SW 1271 (cell line): ENCODE measurements around the gene FOXI1.
"Not testable (repeated sequence)": the region's sequence is repeated elsewhere in the genome, so short reads cannot be mapped to it uniquely, and the experiment has no call there.

Experiments used
- DNase-seq, 2 experiments: peaks; one replicate each; lab custom pipeline; 2025; lab: John Stamatoyannopoulos, UW

The FOXI1 gene

DNA sequence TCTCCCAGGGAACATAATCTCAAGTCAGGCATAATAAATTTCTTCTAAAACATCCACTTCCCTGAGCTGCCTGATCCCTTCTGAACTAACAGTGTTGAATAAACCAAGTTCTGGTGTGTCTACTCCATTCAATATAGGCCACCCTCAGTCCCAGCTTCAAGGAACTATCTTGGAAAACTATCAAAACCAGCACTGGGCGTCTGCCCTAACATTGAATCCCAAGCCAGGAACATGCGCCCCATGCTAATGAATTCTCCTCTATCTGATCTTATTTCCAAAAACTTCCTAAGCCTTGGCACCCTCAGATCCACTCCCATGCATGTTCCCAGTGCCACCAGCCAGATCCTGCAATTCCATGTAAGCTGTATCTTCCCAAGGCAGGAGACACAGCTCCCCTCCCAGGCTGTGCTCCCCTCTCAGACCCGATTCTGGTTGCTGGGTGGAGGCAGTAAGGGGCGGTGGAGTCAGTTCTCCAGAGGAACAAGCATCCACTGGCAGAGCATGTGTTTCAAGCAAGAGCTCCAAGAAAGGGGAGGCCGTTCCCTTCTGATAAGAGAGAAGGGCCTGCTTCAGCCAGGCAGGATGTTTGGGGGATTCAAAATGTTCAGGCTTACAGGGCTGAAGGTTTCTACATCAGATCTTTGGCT, 13.1 kb upstream of the FOXI1 start:
- DNase-seq = no peak

DNA sequence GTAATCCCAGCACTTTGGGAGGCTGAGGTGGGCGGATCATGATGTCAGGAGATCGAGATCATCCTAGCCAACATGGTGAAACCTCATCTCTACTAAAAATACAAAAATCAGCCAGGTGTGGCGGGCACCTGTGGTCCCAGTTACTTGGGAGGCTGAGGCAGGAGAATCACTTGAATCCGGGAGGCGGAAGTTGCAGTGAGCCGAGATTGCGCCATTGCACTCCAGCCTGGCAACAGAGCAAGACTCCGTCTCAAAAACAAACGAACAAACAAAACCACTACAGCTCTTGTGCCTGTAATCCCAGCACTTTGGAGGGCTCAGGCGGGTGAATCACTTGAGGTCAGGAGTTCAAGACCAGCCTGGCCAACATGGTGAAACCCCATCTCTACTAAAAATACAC, 11.4 kb upstream of the FOXI1 start:
- not testable (repeated sequence) for DNase-seq

- DNase-seq = no peak
These were observed 10.1 kb upstream of the FOXI1 start for GRCh38 chr5:170095646-170096045.

DNA sequence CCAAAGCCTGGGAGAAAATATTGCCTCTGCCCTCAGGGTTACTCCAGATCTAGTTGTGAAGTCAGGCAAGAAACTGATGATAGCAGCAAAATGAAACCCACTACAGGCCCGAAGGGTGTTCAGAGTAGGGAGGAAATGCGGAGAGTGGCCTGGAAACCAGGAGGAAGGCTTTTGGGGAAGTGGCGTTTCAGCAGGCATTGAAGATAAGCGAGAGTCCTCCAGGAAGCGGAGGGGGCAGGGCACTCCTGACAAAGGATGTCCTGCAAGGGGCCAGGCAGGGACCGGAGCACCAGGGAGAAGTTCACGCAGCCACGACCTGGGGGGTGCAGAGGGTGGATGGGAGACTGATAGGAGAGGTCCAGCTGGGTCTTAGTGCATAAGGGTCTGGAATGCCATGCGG, 7.8 kb upstream of the FOXI1 start:
- DNase-seq = no peak

DNA sequence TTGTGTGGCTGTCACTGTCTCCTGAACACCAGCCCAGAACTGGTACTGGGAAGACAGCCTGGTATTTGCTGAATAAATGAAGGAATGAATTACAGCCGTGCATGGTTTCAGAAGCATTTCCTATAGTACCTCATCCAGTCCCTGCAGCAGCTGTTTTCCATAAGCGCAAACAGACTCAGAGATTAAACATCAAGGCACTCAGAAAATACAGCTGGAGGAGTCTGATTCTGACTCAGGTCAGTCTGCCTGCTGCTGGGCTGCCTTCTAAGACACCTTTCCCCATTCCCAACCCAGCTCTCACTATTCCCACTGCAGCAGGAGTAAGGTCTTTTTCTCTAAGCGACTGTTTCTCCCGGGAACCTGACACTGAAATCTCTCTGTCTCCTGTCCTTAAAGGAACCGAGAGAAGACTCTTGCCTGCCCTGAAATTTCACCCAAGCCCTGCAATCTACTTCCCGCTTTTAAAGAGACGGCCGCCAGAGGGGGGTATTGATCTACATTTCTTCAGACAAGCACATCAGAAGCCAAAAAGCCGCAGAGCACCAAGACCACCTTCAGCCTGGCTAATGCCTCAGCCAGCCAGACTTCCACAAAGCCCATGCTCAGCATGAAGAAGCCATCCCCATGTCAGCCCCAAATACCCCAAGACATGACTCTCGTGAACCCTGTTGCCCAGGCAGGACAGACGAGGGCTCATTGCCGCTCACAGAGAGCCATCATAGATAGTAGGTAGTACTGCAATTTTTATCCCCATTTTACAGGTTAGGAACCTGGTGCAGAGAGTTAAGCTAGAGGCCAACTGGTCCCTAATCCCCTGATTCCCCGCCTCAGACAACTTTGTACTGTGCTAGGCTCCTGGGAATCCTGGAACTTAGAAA, 5.4 kb upstream of the FOXI1 start:
- peak in 1 of 2 experiments; percentile 86 for DNase-seq

GRCh38 chr5:170103447-170103846, 2.2 kb upstream of the FOXI1 start:
- DNase-seq = no peak

GRCh38 chr5:170104299-170104698, 1.4 kb upstream of the FOXI1 start:
- DNase-seq = no peak

DNA sequence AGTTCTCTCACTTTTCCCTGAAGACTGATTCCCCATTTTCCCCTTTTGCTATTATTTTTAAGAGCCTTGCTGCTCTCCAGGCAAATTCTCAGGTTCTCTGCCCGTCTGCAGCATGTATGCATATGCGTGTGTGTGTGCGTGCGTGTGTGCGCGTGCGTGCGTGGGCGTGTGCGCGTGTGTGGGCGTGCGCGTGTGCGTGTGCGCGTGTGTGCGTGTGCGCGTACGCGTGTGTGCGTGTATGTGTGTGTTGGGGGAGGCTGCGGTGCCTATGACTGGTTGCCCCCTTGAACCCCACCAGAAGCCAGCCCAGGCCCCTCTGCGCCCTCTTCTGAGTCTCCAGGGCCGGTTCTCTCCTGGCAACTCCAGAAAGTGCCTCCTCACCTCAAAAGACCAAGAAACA, 987 bp upstream of the FOXI1 start:
- DNase-seq = no peak

- no peak for DNase-seq
These were observed 2.0 kb downstream of the FOXI1 start for GRCh38 chr5:170107674-170108073.

DNA sequence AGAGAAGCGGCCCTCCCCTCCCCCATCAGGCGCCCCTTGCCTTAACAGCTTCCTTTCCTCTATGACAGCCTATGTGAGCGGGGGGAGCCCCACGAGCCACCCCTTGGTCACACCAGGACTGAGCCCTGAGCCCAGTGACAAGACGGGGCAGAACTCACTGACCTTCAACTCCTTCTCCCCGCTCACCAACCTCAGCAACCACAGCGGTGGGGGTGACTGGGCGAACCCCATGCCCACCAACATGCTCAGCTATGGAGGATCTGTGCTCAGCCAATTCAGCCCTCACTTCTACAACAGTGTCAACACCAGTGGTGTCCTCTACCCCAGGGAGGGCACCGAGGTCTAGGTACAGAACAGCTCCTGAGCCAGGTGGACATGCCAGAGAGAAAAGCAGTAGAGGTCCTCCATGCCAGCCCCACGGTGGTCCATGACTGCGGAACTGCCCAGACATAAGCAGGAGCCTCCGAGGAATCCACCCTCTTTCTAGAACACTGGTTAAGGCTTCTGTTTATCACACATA, 2.6 kb downstream of the FOXI1 start:
- DNase-seq = no peak

GRCh38 chr5:170109059-170110031, 3.6 kb downstream of the FOXI1 start:
- no peak for DNase-seq

GRCh38 chr5:170110403-170111087, 4.8 kb downstream of the FOXI1 start:
- no peak for DNase-seq

- DNase-seq = no peak
These were observed 5.5 kb downstream of the FOXI1 start for GRCh38 chr5:170111088-170111785.

GRCh38 chr5:170112876-170113521, 7.3 kb downstream of the FOXI1 start:
- no peak for DNase-seq

- no peak for DNase-seq
These were observed 7.8 kb downstream of the FOXI1 start for GRCh38 chr5:170113522-170113900.

DNA sequence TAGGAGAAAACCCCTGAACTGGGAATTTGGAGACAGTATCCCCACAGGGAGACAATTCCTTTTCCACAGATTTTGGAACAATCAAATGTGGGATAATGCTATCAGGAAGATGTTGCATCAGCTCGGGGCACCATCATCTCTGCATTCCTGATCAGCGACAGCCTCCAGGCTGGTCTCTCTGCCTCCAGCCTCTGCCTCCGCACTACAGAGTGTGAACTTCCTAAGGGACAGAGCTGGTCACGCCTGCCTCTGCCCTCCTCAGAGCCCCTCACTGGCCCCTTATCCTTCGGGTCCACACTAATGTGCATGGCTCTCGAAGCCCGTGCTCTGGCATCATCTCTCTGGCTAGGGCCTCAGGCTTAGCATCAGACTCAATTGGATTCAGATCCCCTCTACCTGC, 8.6 kb downstream of the FOXI1 start:
- no peak for DNase-seq

DNA sequence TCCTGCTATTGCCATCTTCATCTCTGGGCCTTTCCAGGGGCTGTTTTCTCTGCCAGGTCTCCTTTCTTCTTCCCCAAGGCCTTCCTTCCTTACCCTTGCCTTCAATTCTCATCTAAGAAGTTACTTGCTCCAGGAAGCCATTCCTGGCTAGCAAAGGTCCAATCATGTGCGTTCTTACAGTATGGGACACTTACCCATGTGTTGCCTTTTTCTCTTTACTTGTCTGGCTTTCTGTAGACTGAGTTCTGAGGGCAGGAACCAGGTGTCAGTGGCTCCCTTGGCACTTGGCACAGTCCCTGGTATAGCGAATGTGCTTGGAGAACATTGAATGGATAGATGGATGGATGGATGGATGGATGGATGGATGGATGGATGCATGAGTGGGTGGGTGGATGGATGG, 10.2 kb downstream of the FOXI1 start:
- DNase-seq = no peak

GRCh38 chr5:170117736-170118135, 12.0 kb downstream of the FOXI1 start:
- no peak for DNase-seq

GRCh38 chr5:170120576-170120975, 14.9 kb downstream of the FOXI1 start:
- DNase-seq = no peak

- peak in 1 of 2 experiments; percentile 69 for DNase-seq
These were observed 15.6 kb downstream of the FOXI1 start for GRCh38 chr5:170121321-170121720.
